GM21529 (cell line): Measurements from ENCODE around the gene GAGE2A.
"Not testable (repeated sequence)": the region's sequence is repeated elsewhere in the genome, so short reads cannot be mapped to it uniquely, and the experiment has no call there.

Experiments
- ATAC-seq: cut with Tn5 transposase; IDR thresholded peaks from one replicate; pipeline ENCODE4 v1.9.1; 2021; ENCODE audit not compliant: unreplicated experiment

GAGE2A gene, protein sequence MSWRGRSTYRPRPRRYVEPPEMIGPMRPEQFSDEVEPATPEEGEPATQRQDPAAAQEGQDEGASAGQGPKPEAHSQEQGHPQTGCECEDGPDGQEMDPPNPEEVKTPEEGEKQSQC

DNA sequence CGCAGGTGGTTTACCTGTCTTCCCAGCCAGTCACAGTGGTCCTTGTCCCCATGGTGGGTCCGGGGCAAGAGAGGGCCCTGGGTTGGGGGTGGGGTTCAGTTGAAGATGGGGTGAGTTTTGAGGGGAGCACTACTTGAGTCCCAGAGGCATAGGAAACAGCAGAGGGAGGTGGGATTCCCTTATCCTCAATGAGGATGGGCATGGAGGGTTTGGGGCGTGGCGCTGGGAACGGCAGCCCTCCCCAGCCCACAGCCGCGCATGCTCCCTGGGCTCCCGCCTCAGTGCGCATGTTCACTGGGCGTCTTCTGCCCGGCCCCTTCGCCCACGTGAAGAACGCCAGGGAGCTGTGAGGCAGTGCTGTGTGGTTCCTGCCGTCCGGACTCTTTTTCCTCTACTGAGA lies at the start of gene GAGE2A:
GAGE2A (plus strand) TSS at position 301 of the 400 bp plus-strand sequence. CDS start 1,155 bp downstream, outside the sequence.
- not testable (repeated sequence) for ATAC-seq

DNA sequence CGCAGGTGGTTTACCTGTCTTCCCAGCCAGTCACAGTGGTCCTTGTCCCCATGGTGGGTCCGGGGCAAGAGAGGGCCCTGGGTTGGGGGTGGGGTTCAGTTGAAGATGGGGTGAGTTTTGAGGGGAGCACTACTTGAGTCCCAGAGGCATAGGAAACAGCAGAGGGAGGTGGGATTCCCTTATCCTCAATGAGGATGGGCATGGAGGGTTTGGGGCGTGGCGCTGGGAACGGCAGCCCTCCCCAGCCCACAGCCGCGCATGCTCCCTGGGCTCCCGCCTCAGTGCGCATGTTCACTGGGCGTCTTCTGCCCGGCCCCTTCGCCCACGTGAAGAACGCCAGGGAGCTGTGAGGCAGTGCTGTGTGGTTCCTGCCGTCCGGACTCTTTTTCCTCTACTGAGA lies 47.9 kb upstream of the GAGE2A start, which contains the start of gene GAGE12D:
GAGE12D (plus strand) TSS at position 301 of the 400 bp plus-strand sequence. CDS start 1,155 bp downstream, outside the sequence.
- not testable (repeated sequence) for ATAC-seq

DNA sequence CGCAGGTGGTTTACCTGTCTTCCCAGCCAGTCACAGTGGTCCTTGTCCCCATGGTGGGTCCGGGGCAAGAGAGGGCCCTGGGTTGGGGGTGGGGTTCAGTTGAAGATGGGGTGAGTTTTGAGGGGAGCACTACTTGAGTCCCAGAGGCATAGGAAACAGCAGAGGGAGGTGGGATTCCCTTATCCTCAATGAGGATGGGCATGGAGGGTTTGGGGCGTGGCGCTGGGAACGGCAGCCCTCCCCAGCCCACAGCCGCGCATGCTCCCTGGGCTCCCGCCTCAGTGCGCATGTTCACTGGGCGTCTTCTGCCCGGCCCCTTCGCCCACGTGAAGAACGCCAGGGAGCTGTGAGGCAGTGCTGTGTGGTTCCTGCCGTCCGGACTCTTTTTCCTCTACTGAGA lies 38.3 kb upstream of the GAGE2A start, which contains the start of gene GAGE12E:
GAGE12E (plus strand) TSS at position 301 of the 400 bp plus-strand sequence. CDS start 1,155 bp downstream, outside the sequence.
- ATAC-seq: not testable (repeated sequence)

DNA sequence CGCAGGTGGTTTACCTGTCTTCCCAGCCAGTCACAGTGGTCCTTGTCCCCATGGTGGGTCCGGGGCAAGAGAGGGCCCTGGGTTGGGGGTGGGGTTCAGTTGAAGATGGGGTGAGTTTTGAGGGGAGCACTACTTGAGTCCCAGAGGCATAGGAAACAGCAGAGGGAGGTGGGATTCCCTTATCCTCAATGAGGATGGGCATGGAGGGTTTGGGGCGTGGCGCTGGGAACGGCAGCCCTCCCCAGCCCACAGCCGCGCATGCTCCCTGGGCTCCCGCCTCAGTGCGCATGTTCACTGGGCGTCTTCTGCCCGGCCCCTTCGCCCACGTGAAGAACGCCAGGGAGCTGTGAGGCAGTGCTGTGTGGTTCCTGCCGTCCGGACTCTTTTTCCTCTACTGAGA lies 28.8 kb upstream of the GAGE2A start, which contains the start of gene GAGE12F:
GAGE12F (plus strand) TSS at position 301 of the 400 bp plus-strand sequence. CDS start 1,155 bp downstream, outside the sequence.
- not testable (repeated sequence) for ATAC-seq

DNA sequence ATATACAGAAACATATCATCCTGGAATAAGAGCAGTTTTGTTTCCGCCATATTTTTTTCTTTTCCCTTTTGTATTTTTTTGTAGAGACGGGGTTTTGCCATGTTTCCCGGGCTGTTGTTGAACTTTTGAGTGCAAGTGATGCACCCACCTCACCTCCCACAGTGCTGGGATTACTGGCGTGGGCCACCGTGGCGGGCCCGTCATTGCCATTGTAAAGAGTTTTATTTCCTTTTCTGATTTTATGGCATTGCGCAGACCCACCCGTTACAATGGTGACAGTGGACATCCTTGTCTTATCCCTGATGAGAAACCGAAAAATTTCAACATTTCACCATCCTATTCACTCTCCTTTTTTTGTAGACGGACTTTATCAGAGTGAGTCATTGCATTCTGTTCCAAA lies 20.6 kb upstream of the GAGE2A start:
- ATAC-seq: not testable (repeated sequence)

DNA sequence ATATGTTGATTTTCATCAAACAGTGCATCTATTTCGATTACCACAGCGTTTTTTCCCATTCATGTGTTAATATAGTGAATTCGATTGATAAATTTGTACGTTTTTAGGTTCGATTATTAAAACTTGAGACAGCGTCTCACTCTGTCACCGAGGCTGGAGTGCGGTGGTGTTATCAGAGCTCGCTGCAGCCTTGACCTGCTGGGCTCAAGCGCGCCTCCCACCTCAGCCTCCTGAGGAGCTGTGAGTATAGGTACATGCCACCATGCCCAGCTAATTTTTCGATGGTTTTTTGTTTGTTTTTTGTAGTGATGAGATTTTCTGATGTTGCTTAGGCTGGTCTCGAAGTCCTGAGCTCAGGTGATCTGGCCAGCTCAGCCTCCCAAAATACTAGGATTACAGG lies 20.1 kb upstream of the GAGE2A start:
- ATAC-seq: not testable (repeated sequence)

DNA sequence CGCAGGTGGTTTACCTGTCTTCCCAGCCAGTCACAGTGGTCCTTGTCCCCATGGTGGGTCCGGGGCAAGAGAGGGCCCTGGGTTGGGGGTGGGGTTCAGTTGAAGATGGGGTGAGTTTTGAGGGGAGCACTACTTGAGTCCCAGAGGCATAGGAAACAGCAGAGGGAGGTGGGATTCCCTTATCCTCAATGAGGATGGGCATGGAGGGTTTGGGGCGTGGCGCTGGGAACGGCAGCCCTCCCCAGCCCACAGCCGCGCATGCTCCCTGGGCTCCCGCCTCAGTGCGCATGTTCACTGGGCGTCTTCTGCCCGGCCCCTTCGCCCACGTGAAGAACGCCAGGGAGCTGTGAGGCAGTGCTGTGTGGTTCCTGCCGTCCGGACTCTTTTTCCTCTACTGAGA lies 19.2 kb upstream of the GAGE2A start, which contains the start of gene GAGE12G:
GAGE12G (plus strand) TSS at position 301 of the 400 bp plus-strand sequence. CDS start 1,155 bp downstream, outside the sequence.
- not testable (repeated sequence) for ATAC-seq

DNA sequence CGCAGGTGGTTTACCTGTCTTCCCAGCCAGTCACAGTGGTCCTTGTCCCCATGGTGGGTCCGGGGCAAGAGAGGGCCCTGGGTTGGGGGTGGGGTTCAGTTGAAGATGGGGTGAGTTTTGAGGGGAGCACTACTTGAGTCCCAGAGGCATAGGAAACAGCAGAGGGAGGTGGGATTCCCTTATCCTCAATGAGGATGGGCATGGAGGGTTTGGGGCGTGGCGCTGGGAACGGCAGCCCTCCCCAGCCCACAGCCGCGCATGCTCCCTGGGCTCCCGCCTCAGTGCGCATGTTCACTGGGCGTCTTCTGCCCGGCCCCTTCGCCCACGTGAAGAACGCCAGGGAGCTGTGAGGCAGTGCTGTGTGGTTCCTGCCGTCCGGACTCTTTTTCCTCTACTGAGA lies 9.6 kb upstream of the GAGE2A start, which contains the start of gene GAGE12H:
GAGE12H (plus strand) TSS at position 301 of the 400 bp plus-strand sequence. CDS start 1,155 bp downstream, outside the sequence.
- not testable (repeated sequence) for ATAC-seq

DNA sequence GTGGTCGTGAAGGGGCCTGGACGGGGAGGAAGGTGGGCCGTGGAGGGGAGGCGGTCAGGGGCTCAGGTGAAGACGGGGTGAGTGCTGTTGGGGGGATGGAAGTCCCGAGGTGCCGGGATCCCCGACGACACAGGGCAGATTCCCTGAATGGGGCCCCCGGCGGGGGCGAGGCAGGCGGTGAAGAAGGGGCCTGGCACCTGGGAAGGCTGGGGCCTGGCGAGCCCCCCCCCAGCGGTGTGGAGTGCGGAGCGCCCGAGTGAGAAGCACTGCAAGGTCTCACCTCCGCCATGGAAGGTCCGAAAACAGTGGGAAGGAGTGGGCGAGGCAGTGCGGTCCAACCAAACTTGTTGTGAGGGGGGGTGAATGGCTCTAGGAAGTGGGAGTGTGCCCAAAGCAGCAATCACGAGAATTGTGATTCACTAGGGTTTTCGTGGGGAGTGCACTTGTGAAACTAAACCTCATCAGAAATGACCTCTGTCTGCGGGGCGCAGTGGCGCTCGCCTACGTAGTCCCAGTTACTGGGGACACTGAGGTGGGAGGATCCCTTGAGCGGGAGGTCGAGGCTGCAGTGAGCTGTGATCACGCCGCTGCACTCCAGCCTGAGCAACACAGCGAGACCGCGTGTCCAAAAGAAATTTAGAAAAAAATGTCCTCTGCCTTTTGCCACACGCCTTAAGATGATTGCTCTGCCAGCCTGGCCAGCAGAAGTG lies 628 bp downstream of the GAGE2A start:
- ATAC-seq: not testable (repeated sequence)

DNA sequence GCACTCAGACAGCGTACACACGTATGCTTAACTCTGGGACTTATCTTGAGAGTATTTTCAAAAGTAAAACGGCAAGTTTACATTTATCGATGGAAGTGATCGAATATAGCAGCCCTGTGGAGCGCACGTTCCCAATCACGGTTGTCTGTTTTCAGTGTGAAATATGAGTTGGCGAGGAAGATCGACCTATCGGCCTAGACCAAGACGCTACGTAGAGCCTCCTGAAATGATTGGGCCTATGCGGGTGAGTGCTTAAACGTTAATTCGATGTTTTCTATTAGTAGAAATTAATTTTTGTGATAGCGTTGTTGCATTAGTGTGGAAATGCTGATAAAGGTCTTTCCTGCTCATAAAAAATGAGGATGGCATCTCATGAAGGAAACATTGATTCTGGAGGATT lies 1.2 kb downstream of the GAGE2A start:
- ATAC-seq: not testable (repeated sequence)

DNA sequence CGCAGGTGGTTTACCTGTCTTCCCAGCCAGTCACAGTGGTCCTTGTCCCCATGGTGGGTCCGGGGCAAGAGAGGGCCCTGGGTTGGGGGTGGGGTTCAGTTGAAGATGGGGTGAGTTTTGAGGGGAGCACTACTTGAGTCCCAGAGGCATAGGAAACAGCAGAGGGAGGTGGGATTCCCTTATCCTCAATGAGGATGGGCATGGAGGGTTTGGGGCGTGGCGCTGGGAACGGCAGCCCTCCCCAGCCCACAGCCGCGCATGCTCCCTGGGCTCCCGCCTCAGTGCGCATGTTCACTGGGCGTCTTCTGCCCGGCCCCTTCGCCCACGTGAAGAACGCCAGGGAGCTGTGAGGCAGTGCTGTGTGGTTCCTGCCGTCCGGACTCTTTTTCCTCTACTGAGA lies 9.4 kb downstream of the GAGE2A start, which contains the start of gene GAGE1:
GAGE1 (plus strand) TSS at position 301 of the 400 bp plus-strand sequence. CDS start 1,155 bp downstream, outside the sequence.
- ATAC-seq: not testable (repeated sequence)

DNA sequence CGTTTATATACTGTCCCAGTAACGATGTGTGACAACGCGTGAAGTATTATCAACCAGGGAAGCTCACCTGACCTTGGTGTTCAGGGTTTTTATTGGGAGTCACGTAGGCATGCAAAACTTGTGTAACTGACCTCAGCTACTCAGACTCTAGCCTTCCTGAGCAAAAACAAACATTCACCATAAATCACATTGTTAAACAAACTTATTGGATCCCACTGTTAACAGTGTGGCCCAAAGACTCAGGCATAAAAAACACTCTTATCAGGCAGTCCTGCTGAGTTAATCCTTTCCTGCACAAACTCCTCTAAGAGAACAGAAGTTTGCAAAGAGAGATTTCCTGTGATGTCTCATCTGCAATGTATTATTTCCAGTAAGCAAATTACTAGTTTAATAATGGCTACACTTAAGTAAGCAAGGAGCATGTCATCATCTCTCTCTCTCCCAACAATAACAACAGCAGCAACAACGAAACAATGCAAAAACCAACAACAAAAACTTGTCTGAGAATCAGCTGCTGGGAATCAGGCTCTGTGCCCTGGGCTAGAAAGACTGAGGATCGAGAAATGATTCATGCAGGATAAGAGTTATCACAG lies 21.5 kb downstream of the GAGE2A start:
- no peak for ATAC-seq

DNA sequence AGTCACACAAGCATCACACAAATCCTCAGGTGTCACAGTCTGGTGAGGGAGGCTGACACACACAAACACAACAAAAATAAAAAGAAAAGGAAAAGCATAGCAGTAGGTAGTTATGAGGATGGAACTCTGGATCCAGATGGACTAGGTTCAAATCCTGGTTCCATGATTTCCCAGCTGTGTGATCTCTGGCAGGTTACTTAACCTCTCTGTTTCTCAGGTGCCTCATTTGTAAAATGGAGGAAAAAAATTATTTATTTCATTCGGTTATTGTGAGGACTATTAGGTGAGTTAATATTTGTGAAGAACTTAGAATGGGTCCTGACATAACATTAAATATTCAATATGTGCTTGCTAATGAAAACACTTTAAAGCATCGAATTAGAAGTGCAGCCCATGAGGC lies 29.3 kb downstream of the GAGE2A start:
- ATAC-seq: no peak

DNA sequence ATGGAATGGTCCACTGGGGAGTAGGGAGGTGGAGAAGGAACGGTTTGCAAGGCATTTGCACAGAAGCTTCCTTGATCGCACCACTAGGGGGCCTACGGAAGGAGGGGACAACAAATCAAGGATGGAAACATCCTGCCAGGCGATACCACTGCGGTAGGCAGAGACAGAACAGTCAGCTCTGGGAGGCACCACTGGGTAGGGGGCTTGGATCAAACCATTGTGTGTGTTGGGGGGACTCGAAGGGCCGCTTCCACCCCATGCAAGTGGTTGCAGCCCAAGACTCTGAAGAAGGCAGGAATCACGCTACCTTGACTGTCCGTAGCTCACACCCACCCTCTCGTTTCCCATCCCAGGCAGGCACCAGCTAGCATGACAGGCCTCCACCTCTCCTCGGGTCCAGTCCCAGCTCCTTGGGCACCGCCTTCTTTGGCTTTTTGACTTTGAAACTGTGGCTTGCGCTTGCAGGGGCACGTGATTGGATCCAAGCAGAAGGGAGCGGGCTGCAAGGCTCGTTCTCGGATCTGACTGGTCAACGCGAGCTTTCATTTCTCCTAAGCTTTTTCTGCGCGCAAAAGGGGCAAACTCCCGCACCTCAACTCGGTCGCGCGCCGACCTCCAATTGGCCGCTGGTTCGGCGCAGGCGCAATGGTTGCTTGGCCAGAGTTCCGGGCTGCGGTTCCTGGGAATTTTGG lies 37.9 kb downstream of the GAGE2A start:
- no peak for ATAC-seq

DNA sequence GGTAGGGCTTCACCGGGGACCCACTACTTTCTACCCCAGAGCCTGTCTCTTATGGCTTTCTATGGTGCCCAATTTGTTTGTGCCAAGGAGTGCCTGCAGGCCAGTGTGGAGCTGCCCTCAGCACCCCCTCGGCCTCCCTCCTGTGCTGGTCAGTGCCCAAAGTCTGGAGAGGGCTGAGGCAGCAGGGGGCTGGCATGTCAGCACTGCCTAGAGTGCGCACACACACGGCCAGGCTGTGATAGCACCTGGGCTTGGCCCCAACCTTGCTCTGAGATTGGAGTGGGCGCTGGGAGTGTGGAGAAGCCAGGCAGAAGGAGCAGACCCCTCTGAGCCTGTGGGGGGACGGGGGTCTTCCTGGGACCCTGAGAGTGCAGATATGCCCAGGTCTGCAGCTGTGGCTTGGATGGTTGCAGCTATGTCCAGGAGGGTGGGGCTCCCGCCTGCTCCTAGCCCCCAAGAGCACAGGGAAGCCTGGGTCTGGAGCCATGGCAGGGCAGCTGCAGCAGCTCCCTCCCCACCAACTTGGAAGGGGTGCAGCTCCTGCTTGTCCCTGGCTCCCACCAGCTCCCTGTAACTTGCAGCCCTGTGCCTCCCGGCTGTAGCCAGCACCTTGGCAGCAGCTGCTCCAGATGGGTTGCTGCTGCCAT lies 55.8 kb downstream of the GAGE2A start:
- no peak for ATAC-seq
